ENCODE results near the gene MBNL3.
"Not testable (repeated sequence)": the region's sequence is repeated elsewhere in the genome, so short reads cannot be mapped to it uniquely, and the experiment has no call there.

MBNL3 gene

GRCh38 chrX:132367984-132368383 is 120.9 kb downstream of the MBNL3 start:
- no peak for DNase-seq

GRCh38 chrX:132367314-132367713 is 121.5 kb downstream of the MBNL3 start:
- DNase-seq, result no peak

- no peak for DNase-seq
These were observed 123.3 kb downstream of the MBNL3 start for GRCh38 chrX:132365490-132365889.

- DNase-seq, result no peak
These were observed 124.5 kb downstream of the MBNL3 start for GRCh38 chrX:132364313-132364712.

- no peak for DNase-seq
These were observed 135.4 kb downstream of the MBNL3 start for GRCh38 chrX:132353430-132353829.

GRCh38 chrX:132336172-132336571 is 152.7 kb downstream of the MBNL3 start:
- DNase-seq, result no peak

- no peak for DNase-seq
These were observed 155.5 kb downstream of the MBNL3 start for GRCh38 chrX:132333351-132333750.

- DNase-seq, result no peak
These were observed 157.3 kb downstream of the MBNL3 start for GRCh38 chrX:132331532-132331931.

GRCh38 chrX:132331000-132331399 is 157.8 kb downstream of the MBNL3 start:
- no peak for DNase-seq

GRCh38 chrX:132330156-132330729 is 158.6 kb downstream of the MBNL3 start:
- DNase-seq, result no peak

- not testable (repeated sequence) for DNase-seq
These were observed 161.9 kb downstream of the MBNL3 start for GRCh38 chrX:132326960-132327359.
